Liver (tissue), 9 donors: ENCODE results near the gene ZNF574. TPM values are rescaled to one million over a fixed set of nuclear protein-coding genes. Genes with fewer than 3 reads are reported as not detected.
"Not testable (repeated sequence)": the region's sequence is repeated elsewhere in the genome, so short reads cannot be mapped to it uniquely, and the experiment has no call there.

Experiments used
- DNase-seq: peaks from one replicate; pipeline ENCODE4 v3.0.0-alpha.2; 2017; ENCODE audit warnings: low spot score
- H3K27ac ChIP-seq, 2 donors: one replicate each; pipeline ENCODE4 v1.7.0; 2013; ENCODE audit warnings: inconsistent platforms in 2 of 2, low read length in 2 of 2, control low read depth in 1 of 2, low read depth in 1 of 2, mild to moderate bottlenecking in 1 of 2
- H3K27me3 ChIP-seq, 4 donors: one replicate each; pipeline versions ENCODE4 v1.6.1 to v1.7.0; 2013; ENCODE audit warnings: low read length in 3 of 4, inconsistent platforms in 1 of 4, mild to moderate bottlenecking in 1 of 4, moderate library complexity in 1 of 4; ENCODE audit not compliant: control insufficient read depth in 4 of 4, insufficient read depth in 4 of 4
- H3K36me3 ChIP-seq, 4 donors: one replicate each; pipeline versions ENCODE4 v1.6.1 to v1.7.0; 2013; ENCODE audit warnings: low read length in 3 of 4, mild to moderate bottlenecking in 3 of 4, low read depth in 1 of 4, moderate library complexity in 1 of 4; ENCODE audit not compliant: control insufficient read depth in 4 of 4, insufficient read depth in 3 of 4
- H3K4me1 ChIP-seq, 4 donors: one replicate each; pipeline versions ENCODE4 v1.6.1 to v1.7.0; 2013; ENCODE audit warnings: low read length in 3 of 4, mild to moderate bottlenecking in 3 of 4, moderate library complexity in 1 of 4; ENCODE audit not compliant: control insufficient read depth in 4 of 4, insufficient read depth in 4 of 4
- H3K4me3 ChIP-seq, 3 donors: one replicate each; pipeline versions ENCODE4 v1.6.1 to v1.7.0; 2013; ENCODE audit warnings: low read length in 3 of 3, control low read depth in 1 of 3, low read depth in 1 of 3, mild to moderate bottlenecking in 1 of 3
- H3K9ac ChIP-seq, 2 donors: one replicate each; pipeline ENCODE4 v1.7.0; 2013; ENCODE audit warnings: low read length in 2 of 2, mild to moderate bottlenecking in 2 of 2, moderate library complexity in 2 of 2, control low read depth in 1 of 2, low read depth in 1 of 2
- H3K9me3 ChIP-seq, 4 donors: one replicate each; pipeline versions ENCODE4 v1.6.1 to v1.7.0; 2013; ENCODE audit warnings: low read length in 3 of 4; ENCODE audit not compliant: control insufficient read depth in 4 of 4
- EGR1 ChIP-seq, 2 donors: IDR thresholded peaks; 2 replicates each; pipeline ENCODE4 v1.6.1; 2016 to 2018; ENCODE audit warnings: antibody characterized with exemption in 2 of 2, low read depth in 2 of 2
- FOXA1 ChIP-seq: IDR thresholded peaks from 2 replicates; pipeline ENCODE4 v1.6.1; 2016; ENCODE audit warnings: antibody characterized with exemption
- GABPA ChIP-seq, 2 donors: IDR thresholded peaks in 1 of 2; conservative IDR thresholded peaks in 1 of 2; 2 replicates each; pipeline ENCODE4 v1.6.1; 2016; ENCODE audit warnings: antibody characterized with exemption in 2 of 2, mild to moderate bottlenecking in 1 of 2, moderate library complexity in 1 of 2
- HNF4G ChIP-seq: IDR thresholded peaks from 2 replicates; pipeline ENCODE4 v1.6.1; 2016; ENCODE audit warnings: antibody characterized with exemption
- MAX ChIP-seq: IDR thresholded peaks from 2 replicates; pipeline ENCODE4 v1.6.1; 2016; ENCODE audit warnings: antibody characterized with exemption
- NR2F2 ChIP-seq: IDR thresholded peaks from 2 replicates; pipeline ENCODE4 v1.6.1; 2016; ENCODE audit warnings: antibody characterized with exemption
- RAD21 ChIP-seq, 2 donors: IDR thresholded peaks; 2 replicates each; pipeline ENCODE4 v1.6.1; 2016; ENCODE audit warnings: antibody characterized with exemption in 2 of 2, mild to moderate bottlenecking in 2 of 2
- RXRA ChIP-seq, 2 donors: IDR thresholded peaks; 2 replicates each; pipeline ENCODE4 v1.6.1; 2017 to 2018; ENCODE audit warnings: antibody characterized with exemption in 2 of 2, mild to moderate bottlenecking in 1 of 2
- TAF1 ChIP-seq: conservative IDR thresholded peaks from 2 replicates; pipeline ENCODE4 v1.6.1; 2016; ENCODE audit warnings: antibody characterized with exemption, mild to moderate bottlenecking
- YY1 ChIP-seq: IDR thresholded peaks from 2 replicates; pipeline ENCODE4 v1.6.1; 2016; ENCODE audit warnings: antibody characterized with exemption, mild to moderate bottlenecking
- WGBS: extraction: QIAGEN DNeasy Blood & Tissue Kit; methylation state at CpG from one replicate; pipeline ENCODE4 v1.1.7; 2013; 5-methylcytosine and 5-hydroxymethylcytosine counted together
- polyA plus RNA-seq, 2 donors: library from polyadenylated mRNA; stranded (reverse) in 1 of 2; unstranded in 1 of 2; fragments of 200-250 nt in 1 of 2; fragments of >200 nt in 1 of 2; fragmentation: Nextera tagmentation in 1 of 2; extraction: Ambion mirVana in 1 of 2; gene quantifications; one replicate each; pipeline versions ENCODE4 v1.2.1 to v1.2.3, GENCODE V29; 2013 to 2015
- total RNA-seq, 2 donors: library from RNA; depleted of rRNA; stranded (reverse); fragments of >200 nt; gene quantifications; one replicate each; pipeline ENCODE4 v1.2.3, GENCODE V29; 2014
- TF ChIP-seq, protein P1 (sequence below): fragments of 150-350 bp; IDR thresholded peaks from 2 replicates; pipeline ENCODE4 v1.5.1; 2017; ENCODE audit warnings: improper control_type of control experiment, low read depth, low read length; ENCODE audit not compliant: missing input control
- TF ChIP-seq, protein P2 (sequence below): IDR thresholded peaks from 2 replicates; pipeline ENCODE4 v1.6.1; 2016; ENCODE audit warnings: antibody characterized with exemption
- TF ChIP-seq, protein P3 (sequence below): IDR thresholded peaks from 2 replicates; pipeline ENCODE4 v1.6.1; 2016; ENCODE audit warnings: antibody characterized with exemption
- donor health status: healthy.
- donor health status: healthy.
- donor health status: healthy.
- donor health status: healthy.
- donor health status: healthy.

Gene ZNF574
- total and polyA plus RNA-seq, 4 donors = 3.3 to 7.4 (median 6.5) TPM

DNA sequence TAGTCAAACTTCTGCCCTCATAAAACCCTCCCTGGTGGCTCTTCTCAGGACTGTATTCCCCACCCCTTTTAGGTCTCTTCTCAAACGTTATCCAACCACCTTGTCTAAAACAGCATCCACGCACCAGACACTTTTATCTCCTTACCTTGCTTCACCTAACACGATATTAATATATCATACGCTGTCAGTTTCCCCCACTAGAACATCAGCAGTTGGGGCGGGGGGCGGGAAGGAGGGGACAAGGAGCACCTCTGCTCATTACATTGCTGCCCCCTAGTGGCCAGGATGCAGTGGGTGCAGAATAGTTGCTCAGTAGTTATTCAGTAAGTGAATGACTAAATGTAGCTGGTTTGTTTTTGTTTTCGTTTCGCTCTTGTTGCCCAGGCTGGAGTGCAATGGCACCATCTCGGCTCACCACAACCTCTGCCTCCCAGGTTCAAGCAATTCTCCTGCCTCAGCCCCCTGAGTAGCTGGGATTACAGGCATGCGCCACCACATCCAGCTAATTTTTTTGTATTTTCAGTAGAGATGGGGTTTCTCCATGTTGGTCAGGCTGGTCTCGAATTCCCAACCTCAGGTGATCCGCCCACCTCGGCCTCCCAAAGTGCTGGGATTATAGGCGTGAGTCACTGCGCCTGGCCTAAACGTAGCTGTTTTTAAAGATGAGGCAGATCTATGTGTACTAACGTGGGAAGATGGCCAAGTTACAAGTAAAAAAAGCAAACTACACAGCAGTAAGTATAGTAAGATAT, 41.1 kb upstream of the ZNF574 start:
- H3K4me1 ChIP-seq, H3K9ac ChIP-seq, H3K27ac ChIP-seq, H3K4me3 ChIP-seq, H3K27me3 ChIP-seq, H3K9me3 ChIP-seq, H3K36me3 ChIP-seq: not testable (repeated sequence)
- peak; percentile 49 for DNase-seq
- whole genome bisulfite sequencing = 36% methylated on average over 17 of the region's 17 CpGs
- TF ChIP-seq, protein P1, sequence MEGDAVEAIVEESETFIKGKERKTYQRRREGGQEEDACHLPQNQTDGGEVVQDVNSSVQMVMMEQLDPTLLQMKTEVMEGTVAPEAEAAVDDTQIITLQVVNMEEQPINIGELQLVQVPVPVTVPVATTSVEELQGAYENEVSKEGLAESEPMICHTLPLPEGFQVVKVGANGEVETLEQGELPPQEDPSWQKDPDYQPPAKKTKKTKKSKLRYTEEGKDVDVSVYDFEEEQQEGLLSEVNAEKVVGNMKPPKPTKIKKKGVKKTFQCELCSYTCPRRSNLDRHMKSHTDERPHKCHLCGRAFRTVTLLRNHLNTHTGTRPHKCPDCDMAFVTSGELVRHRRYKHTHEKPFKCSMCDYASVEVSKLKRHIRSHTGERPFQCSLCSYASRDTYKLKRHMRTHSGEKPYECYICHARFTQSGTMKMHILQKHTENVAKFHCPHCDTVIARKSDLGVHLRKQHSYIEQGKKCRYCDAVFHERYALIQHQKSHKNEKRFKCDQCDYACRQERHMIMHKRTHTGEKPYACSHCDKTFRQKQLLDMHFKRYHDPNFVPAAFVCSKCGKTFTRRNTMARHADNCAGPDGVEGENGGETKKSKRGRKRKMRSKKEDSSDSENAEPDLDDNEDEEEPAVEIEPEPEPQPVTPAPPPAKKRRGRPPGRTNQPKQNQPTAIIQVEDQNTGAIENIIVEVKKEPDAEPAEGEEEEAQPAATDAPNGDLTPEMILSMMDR = peak; percentile 73
- TF ChIP-seq RAD21 (IDR thresholded peaks at IDR 0.05) = peak; percentile 45 to 62

GRCh38 chr19:42037649-42038048, 38.3 kb upstream of the ZNF574 start:
- H3K27ac ChIP-seq = no peak overlapping the region
- no peak overlapping the region for H3K9ac ChIP-seq
- H3K36me3 ChIP-seq = no peaks in the 10 kb centered on the region
- no peaks in the 10 kb centered on the region for H3K4me1 ChIP-seq
- no peaks in the 10 kb centered on the region for H3K27me3 ChIP-seq
- WGBS = 83% methylated on average over 5 of the region's 5 CpGs
- H3K4me3 ChIP-seq = no peak overlapping the region
- TF ChIP-seq MAX (no peak), RAD21 (IDR thresholded peaks at IDR 0.05) (no peak), GABPA (IDR thresholded peaks at IDR 0.05 in 1 of 2, conservative IDR thresholded peaks at IDR 0.05 in 1 of 2) (no peak), TAF1 (no peak), FOXA1 (no peak), RXRA (IDR thresholded peaks at IDR 0.05) (no peak), NR2F2 (no peak)
- TF ChIP-seq, protein P2, sequence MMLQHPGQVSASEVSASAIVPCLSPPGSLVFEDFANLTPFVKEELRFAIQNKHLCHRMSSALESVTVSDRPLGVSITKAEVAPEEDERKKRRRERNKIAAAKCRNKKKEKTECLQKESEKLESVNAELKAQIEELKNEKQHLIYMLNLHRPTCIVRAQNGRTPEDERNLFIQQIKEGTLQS = no peak
- TF ChIP-seq, protein P1 = no peak
- no peaks in the 10 kb centered on the region for H3K9me3 ChIP-seq
- DNase-seq = no peak

DNA sequence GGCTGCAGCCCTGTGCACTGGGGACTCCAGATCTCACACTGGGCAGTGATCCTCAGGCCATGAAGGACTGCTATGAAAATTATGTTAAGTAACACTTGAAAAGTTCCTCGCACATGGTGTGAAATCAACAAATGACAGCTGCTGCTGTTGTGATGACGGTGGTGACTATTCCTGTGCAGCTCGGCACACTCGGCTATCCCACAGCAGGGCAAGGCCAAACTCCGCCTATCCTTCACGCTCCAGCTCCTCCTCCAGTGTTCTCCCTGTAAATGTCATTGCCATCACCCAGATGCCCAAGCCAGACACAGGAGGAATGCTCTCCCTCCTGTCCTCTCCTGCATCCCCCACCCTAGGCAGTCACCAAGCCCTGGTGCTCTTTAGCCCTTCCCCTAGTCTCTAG, 37.3 kb upstream of the ZNF574 start:
- no peak overlapping the region for H3K9ac ChIP-seq

More for the DNA sequence above, 37.3 kb upstream of the ZNF574 start:
- Histone ChIP-seq H3K27ac (no peak overlapping the region), H3K27me3 (no peaks in the 10 kb centered on the region), H3K4me3 (no peak overlapping the region), H3K36me3 (no peaks in the 10 kb centered on the region), H3K4me1 (no peaks in the 10 kb centered on the region), H3K9me3 (no peaks in the 10 kb centered on the region)
- 83% methylated on average over 6 of the region's 6 CpGs for WGBS
- DNase-seq = no peak
- TF ChIP-seq EGR1 (IDR thresholded peaks at IDR 0.05; ENCODE audit: low read depth in 2 of 2) (no peak), TAF1 (no peak), NR2F2 (no peak), GABPA (IDR thresholded peaks at IDR 0.05 in 1 of 2, conservative IDR thresholded peaks at IDR 0.05 in 1 of 2) (no peak), HNF4G (no peak), YY1 (no peak), FOXA1 (no peak), RXRA (IDR thresholded peaks at IDR 0.05) (no peak)
- TF ChIP-seq, protein P1 = no peak
- TF ChIP-seq, protein P3, sequence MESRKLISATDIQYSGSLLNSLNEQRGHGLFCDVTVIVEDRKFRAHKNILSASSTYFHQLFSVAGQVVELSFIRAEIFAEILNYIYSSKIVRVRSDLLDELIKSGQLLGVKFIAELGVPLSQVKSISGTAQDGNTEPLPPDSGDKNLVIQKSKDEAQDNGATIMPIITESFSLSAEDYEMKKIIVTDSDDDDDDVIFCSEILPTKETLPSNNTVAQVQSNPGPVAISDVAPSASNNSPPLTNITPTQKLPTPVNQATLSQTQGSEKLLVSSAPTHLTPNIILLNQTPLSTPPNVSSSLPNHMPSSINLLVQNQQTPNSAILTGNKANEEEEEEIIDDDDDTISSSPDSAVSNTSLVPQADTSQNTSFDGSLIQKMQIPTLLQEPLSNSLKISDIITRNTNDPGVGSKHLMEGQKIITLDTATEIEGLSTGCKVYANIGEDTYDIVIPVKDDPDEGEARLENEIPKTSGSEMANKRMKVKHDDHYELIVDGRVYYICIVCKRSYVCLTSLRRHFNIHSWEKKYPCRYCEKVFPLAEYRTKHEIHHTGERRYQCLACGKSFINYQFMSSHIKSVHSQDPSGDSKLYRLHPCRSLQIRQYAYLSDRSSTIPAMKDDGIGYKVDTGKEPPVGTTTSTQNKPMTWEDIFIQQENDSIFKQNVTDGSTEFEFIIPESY = no peak
